HTERT RPE-1 (cell line): ENCODE data around the gene FBXL20.

Source experiments
- in situ Hi-C: fragments of 300-500 bp; cut with MboI; formaldehyde crosslinking; loops from 4 replicates; pipeline ENCODE4 v1.14.3; 2020; ENCODE audit warnings: low sequenced_read_pairs

The FBXL20 gene

GRCh38 chr17:39229274-39229913, 172.0 kb downstream of the FBXL20 start:
- in situ Hi-C loops: no loop called here

- in situ Hi-C loops: no loop called here
Observed at GRCh38 chr17:39227364-39227919, 174.0 kb downstream of the FBXL20 start.

- in situ Hi-C loops: no loop called here
Observed at GRCh38 chr17:39225959-39226683, 175.3 kb downstream of the FBXL20 start.

GRCh38 chr17:39225308-39225958, 176.0 kb downstream of the FBXL20 start, which contains the start of gene STAC2:
STAC2 (minus strand) TSS chr17:39225945; CDS start chr17:39225502, 443 bp downstream.
- in situ Hi-C loops: no loop called here

- in situ Hi-C loops: no loop called here
Observed at GRCh38 chr17:39224778-39225307, 176.6 kb downstream of the FBXL20 start.

GRCh38 chr17:39223907-39224777, 177.3 kb downstream of the FBXL20 start:
- in situ Hi-C loops: no loop called here

- in situ Hi-C loops: no loop called here
Observed at GRCh38 chr17:39222866-39223834, 178.3 kb downstream of the FBXL20 start.

DNA sequence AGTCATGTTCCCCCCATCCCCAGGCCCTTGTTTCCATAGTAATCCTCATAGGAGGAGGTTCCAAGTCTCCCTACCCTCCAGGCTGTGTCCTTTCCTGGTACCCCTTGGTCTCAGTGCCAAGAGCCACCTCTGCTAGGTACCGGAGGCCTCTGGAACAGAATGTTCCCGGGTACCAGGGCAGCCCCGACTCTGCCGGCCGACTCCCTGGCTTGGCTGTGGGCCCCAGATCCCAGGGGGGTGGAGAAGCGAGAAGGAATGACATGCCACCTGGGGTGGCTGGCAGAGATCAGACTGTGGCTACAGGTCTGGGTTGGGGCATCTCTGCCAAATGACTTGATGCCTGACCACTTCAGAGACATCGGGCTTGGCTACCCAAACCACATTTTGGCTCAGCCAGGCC, 179.3 kb downstream of the FBXL20 start:
- in situ Hi-C loops: no loop called here

DNA sequence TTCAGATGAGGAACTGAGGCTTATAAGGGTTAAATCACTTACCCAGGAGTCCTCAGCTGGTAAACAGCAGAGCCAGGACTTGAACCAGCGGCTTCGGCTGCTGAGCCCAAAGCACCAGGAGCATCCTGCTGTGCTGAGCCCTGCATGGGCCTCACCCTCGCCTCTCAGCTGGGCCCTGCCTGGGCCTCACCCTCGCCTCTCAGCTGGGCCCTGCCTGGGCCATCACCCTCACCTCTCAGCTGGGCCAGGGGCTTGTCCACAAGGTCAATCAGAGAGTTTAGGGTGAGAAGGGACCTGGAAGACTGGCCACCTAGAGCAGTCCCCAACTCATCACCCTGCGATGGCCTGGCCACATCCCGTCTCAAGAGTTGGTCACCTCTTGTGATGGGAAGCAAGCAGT, 179.9 kb downstream of the FBXL20 start:
- in situ Hi-C loops: no loop called here

- in situ Hi-C loops: no loop called here
Observed at GRCh38 chr17:39219647-39220154, 181.7 kb downstream of the FBXL20 start.

DNA sequence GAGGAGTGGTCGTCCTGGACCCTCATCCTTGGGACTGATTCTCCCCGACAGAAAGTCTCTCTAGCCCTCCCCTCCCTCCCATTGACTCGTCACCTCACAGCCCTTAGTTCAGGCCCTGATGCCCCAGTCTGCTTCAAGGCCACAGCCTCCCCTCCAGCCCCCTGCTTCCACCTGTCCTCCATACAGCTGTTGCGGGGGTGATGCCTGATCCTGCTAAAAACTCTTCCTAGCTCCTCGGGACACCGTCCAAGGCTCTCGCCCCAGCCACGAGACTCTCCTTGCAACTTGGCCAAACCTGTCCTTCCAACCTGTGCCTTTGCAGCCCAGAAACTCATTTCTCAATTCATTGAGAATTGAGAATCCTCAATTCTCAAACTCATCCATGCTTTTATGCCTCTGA, 182.5 kb downstream of the FBXL20 start:
- in situ Hi-C loops: no loop called here

DNA sequence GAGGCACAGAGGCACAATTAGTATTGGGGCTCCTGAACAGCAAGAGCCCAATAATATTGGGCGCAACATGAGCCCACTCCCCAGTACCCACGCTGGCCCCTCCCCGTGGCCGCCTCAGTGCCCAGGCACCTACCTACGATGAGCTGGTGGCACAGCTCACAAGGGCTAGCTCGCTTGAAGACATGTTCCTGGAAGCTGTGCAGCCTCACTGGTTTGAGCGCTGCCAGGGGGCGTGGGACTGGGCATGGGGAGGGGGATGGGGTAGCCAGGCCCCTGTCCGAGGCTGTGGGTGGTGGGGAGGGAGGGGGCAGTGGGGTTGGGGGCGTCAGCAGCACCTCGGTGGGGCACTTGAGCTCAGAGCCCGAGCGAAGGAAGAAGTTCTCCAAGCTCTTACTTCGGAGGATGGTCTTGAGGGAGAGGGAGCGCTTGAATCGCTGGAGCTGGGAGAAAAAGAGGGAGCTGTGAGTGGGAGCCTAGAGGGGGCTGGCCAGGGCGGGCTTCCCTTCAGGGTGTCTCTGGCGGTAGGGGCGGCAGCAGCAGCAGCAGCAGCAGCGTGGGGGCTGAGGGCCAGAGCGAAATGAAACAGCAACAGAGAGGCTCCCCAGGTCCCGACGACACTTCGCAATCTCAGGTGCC, 183.6 kb downstream of the FBXL20 start:
- in situ Hi-C loops: no loop called here

DNA sequence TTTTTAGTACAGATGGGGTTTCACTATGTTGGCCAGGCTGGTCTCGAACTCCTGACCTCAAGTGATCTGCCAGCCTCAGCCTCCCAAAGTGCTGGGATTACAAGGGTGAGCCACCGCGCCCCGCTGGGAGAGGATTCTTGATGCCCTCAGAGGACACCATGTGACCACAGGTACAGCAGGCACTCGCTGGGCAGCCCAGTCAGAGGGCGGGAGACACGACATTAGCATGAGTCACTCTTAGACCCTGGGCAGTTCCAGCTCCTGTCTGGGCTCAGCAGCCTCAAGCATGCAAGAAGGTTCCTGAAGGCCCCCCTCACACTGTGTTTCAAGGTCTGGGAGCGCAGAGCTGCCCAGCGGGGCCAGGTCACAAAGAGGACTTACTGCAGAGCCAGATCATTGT, 187.6 kb downstream of the FBXL20 start:
- in situ Hi-C loops: no loop called here

DNA sequence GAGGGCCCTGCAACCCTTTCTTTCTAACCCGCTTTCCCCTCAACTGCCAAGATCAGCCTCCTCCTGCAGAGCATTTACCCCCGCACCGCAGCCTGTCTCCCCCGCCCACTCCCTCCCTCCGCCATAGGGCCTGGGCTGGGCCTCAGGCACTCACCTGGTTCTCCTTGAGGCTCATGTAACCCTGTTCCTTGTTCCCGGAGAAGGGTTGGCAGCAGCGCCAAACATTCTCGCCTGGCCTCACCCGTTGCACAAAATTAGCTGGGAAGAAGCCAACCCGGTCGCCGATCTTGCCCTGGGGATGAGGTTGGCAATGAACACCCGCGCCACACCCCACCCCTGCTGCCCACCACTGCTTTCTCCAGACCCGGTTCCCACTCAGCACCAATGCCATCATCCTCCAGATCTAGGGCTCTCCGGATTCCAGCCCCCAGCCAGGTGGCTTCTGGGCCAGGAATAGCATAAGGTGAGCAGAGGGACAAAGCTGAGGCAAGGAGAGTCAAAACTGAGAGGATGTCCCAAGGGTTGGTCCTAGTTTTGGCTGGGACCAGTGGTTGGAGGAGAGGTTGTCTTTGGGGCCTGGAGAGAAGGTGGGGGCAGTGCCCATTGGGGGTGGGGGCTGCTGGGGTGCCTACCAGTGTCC, 188.5 kb downstream of the FBXL20 start:
- in situ Hi-C loops: no loop called here

GRCh38 chr17:39212195-39212810, 189.1 kb downstream of the FBXL20 start:
- in situ Hi-C loops: no loop called here

DNA sequence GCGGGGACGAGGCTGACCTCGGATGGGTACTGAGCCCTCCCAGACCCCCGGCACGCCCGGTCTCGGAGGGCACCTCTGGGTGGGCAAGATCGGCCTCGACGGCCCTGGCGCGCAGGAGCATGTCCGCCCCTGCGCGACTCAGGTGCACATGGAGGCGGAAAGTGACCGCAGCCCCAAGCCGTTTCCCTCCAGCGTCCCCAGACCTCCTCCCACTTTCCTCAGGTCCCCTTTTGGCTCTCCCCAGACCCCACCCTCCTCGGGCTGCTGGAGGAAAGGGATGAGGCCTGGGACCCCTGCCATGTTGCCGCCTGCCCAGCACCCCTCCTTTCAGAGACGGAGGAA, 191.4 kb downstream of the FBXL20 start:
- in situ Hi-C loops: no loop called here

DNA sequence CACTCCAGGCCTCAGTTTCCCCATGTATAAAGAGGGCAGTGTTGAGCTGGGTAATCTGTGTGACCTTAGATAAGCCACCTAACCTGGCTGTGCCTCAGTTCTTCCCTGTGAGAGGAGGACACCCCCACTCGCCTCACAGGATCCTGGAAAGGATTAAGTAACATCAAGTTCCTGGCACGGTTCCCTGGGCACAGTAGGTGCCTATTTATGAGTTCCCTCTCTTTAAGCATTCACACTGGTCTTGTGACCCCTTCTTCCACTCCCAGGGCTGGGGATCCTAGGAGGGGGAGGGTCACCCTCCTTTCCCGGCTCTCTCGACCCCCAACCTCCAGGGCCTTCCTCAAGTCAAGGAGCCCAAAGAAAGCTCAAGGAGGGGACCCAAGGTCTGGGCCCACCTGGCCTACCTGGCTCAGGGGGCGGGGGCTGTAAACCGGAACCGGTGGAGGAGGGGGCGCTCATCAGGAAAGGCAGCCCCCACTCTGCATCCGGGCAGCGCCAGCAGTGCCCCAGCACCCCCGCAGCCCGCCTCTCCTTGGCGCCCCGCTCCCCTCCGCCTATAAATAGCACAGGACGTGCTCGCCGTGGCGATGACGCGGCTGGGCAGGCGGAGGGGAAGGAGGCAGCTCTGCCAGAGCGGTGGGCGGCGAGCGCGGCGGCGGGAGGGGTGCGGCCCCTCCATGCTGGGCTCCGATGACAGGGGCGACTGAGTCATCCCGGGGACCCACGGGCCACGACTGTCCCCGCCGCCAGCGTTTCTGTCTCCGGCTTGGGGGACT, 191.9 kb downstream of the FBXL20 start:
- in situ Hi-C loops: no loop called here
